Fibroblast of the aortic adventitia (primary cell): ENCODE measurements around the gene PIR. TPM values are rescaled to one million over a fixed set of nuclear protein-coding genes. Genes with fewer than 3 reads are reported as not detected.

ENCODE experiments used
- DNase-seq: peaks from one replicate; pipeline ENCODE4 v3.0.0-alpha.2; 2010; ENCODE audit warnings: low read depth
- H3K4me3 ChIP-seq: 2 replicates; pipeline ENCODE4 v1.5.1; 2011; ENCODE audit warnings: low read depth, mild to moderate bottlenecking, control low read depth, low read length, moderate library complexity
- total RNA-seq: library from RNA; depleted of rRNA; stranded (reverse); fragments of >200 nt; gene quantifications from 2 replicates; pipeline ENCODE4 v1.2.3, GENCODE V29; 2012; ENCODE audit warnings: low replicate concordance
- TF ChIP-seq, protein P1 (sequence below): IDR thresholded peaks from 2 replicates; pipeline ENCODE4 v1.5.1; 2011; ENCODE audit warnings: mild to moderate bottlenecking, low read length, control low read depth, inconsistent platforms; ENCODE audit not compliant: insufficient read depth

Gene PIR
- total RNA-seq, 1 donor, result 15.9 TPM

DNA sequence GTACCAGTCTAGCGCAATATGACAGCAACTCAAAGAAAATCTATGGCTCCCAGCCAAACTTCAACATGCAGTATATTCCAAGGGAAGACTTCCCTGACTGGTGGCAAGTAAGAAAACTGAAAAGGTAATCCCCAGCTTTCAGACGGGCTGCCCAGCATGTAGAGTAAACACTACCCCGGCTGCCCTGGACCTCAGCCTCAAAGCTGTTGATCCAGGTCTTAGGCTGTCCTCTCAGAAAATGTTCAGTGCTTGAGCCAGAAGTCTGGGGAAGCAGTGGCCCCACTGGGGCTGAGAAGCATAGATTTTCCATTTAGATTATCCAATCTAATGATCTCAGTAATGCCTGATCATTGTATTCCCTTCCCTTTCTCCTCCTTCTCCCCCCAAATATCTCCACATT is 29.3 kb upstream of the PIR start:
- no peak overlapping the region for H3K4me3 ChIP-seq
- TF ChIP-seq, protein P1, sequence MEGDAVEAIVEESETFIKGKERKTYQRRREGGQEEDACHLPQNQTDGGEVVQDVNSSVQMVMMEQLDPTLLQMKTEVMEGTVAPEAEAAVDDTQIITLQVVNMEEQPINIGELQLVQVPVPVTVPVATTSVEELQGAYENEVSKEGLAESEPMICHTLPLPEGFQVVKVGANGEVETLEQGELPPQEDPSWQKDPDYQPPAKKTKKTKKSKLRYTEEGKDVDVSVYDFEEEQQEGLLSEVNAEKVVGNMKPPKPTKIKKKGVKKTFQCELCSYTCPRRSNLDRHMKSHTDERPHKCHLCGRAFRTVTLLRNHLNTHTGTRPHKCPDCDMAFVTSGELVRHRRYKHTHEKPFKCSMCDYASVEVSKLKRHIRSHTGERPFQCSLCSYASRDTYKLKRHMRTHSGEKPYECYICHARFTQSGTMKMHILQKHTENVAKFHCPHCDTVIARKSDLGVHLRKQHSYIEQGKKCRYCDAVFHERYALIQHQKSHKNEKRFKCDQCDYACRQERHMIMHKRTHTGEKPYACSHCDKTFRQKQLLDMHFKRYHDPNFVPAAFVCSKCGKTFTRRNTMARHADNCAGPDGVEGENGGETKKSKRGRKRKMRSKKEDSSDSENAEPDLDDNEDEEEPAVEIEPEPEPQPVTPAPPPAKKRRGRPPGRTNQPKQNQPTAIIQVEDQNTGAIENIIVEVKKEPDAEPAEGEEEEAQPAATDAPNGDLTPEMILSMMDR, result no peak
- no peak for DNase-seq

DNA sequence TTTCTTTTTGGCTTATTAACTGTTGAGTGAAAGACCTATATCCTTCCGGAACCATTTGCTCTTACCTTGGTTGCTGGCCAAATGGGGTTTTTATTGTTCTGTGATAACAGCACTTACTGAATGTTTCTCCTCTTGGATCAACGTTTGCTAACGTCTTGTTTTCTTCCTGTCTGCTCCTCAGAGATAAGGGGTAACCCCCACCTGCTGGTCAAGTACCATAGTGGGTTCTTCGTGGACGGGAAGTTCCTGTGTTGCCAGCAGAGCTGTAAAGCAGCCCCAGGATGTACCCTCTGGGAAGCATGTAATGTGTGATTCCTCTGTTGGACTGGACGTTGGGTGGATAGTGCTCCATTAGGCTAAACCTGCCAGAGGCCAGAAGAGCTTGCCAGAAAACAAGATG is 22.8 kb upstream of the PIR start:
- TF ChIP-seq, protein P1, result no peak
- no peak overlapping the region for H3K4me3 ChIP-seq
- no peak for DNase-seq

DNA sequence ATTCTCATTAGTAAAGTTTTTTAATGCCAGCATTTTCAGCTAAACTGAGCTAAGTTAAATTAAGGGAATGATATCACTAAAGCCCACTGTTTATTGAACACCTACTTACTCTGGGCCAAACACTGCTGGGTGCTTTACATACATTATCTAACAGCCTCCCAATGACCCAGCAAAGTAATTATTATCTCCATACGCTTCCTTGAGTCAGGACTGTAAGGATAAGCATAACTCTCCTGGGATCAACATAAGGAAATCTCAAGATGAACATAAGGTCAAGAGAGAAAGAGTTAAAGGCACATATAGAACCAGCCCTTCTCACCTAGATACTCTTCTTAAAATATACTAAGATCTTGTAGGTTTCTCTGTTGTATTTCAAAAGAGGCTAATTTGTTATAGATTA is 21.1 kb upstream of the PIR start:
- TF ChIP-seq, protein P1, result no peak
- no peak overlapping the region for H3K4me3 ChIP-seq
- DNase-seq, result no peak

DNA sequence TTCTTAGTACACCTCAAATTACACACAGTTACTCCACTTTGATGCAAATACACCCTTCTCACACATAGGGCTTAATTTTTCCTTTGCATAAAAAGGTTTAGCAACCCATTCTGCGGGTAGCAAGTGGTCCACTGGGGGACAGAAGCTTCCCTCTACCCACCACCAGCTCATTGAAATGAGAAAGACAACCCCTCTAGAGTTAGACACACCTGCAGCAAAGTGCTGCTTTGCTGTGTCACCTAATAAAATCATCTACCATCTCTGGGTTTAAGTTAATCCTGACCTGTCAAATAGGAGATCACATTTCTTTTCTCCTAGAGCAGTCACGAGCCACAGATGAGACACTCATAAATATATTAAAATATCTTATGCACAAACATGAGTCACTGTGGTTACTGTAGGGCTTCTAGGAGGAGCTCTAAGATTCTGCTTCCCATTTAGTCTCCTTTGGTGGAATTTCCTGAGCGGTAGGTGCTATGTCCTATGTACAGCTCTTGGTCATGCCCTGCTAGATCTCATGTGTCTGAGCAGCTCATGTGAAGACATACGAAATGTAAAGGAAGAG is 19.4 kb upstream of the PIR start:
- no peak for DNase-seq
- TF ChIP-seq, protein P1, result no peak
- no peak overlapping the region for H3K4me3 ChIP-seq

DNA sequence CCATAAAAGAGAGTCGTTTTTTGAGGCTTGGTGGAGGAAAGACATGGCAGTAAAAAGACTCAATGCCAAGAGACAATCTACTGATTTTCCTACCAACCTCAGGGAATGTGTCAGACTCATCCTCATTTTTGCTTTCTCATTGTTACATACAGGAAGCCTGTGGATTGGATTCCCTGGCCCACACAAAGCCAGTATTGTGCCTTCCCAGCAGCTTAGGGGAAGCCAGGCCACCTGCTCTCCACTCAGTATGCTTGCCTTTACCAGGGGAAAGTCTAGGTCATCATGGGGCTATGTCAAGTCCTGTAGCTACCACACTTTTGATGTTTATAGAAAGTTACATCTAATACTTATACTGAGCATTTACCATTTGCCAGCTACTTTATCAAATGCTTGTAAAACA is 18.4 kb upstream of the PIR start:
- no peak overlapping the region for H3K4me3 ChIP-seq
- DNase-seq, result no peak
- TF ChIP-seq, protein P1, result no peak

DNA sequence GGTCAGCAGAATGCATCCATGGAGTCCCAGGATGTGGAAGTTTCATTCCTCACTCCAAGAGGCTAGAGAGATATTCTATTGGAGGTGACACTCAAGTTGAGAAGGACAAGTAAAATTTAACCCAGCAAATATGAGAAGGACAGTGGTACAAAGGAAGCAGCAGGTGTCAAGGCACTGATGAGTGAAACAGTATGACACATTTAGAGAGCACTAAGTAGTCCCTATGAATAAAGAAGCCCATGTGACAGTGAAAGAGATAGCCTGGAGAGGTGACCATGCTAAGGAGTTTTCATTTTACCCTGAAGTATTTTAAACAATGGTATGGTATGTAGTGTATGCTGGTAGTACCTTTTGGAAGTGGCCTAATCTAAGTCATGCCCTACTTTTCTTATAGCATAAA is 16.7 kb upstream of the PIR start:
- TF ChIP-seq, protein P1, result no peak
- DNase-seq, result no peak
- no peak overlapping the region for H3K4me3 ChIP-seq

DNA sequence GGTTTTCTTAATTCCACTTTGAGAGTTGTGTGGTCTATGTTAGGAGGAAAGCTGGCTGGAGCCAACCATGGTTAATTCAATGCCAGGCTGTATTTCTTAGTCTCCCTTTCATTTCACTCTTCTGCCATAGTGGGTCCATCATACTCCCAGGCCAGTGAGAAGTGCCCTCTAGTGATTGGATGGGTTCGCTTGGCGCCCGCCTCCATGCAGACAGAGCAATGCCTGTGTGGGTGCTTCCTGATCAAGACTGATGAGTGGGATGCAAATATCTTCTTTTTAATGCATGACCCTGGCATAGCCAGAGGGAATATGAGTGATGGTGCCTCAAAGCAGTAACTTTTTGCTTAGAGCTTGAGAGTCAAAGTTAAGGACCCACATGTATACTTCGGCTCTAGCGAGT is 13.9 kb upstream of the PIR start:
- TF ChIP-seq, protein P1, result no peak
- DNase-seq, result no peak
- no peak overlapping the region for H3K4me3 ChIP-seq
